GM20431 (cell line): ENCODE data around the gene PCED1A.

Source experiments
- in situ Hi-C: fragments of 300-500 bp; cut with MseI, MboI; formaldehyde crosslinking; loops from one replicate; pipeline ENCODE4 v1.15.0; 2020; ENCODE audit warnings: low sequenced_read_pairs; ENCODE audit not compliant: unreplicated experiment

PCED1A gene

GRCh38 chr20:2840138-2840966 is at the start of gene PCED1A, which contains the start of gene VPS16:
TSS of gene PCED1A (minus strand) at chr20:2840655. CDS start at chr20:2839912, 743 bp downstream.
TSS of gene VPS16 (plus strand) at chr20:2840745. CDS start at chr20:2840775, 30 bp downstream.
- in situ Hi-C loops = no loop called here

GRCh38 chr20:2889797-2890196 is 49.3 kb upstream of the PCED1A start:
- in situ Hi-C loops = no loop called here

GRCh38 chr20:2889209-2889608 is 48.8 kb upstream of the PCED1A start:
- in situ Hi-C loops = no loop called here

- in situ Hi-C loops = no loop called here
Measured at GRCh38 chr20:2888224-2888955, 47.9 kb upstream of the PCED1A start.

- in situ Hi-C loops = no loop called here
Measured at GRCh38 chr20:2887715-2888114, 47.3 kb upstream of the PCED1A start.

GRCh38 chr20:2883726-2884637 is 43.5 kb upstream of the PCED1A start:
- in situ Hi-C loops = no loop called here

GRCh38 chr20:2880650-2881049 is 40.2 kb upstream of the PCED1A start:
- in situ Hi-C loops = no loop called here

GRCh38 chr20:2879146-2879545 is 38.7 kb upstream of the PCED1A start:
- in situ Hi-C loops = no loop called here

- in situ Hi-C loops = no loop called here
Measured at GRCh38 chr20:2878515-2878914, 38.1 kb upstream of the PCED1A start.

GRCh38 chr20:2875690-2876203 is 35.3 kb upstream of the PCED1A start:
- in situ Hi-C loops = no loop called here

GRCh38 chr20:2874456-2874855 is 34.0 kb upstream of the PCED1A start:
- in situ Hi-C loops = no loop called here

- in situ Hi-C loops = no loop called here
Measured at GRCh38 chr20:2873747-2874041, 33.2 kb upstream of the PCED1A start.

GRCh38 chr20:2873010-2873746 is 32.7 kb upstream of the PCED1A start, which contains the start of gene PTPRA:
TSS of gene PTPRA (plus strand) at chr20:2873481. CDS start at chr20:2964278, 90,797 bp downstream.
- in situ Hi-C loops = no loop called here

GRCh38 chr20:2872459-2873009 is 32.1 kb upstream of the PCED1A start:
- in situ Hi-C loops = no loop called here

- in situ Hi-C loops = no loop called here
Measured at GRCh38 chr20:2871661-2872458, 31.4 kb upstream of the PCED1A start.

- in situ Hi-C loops = no loop called here
Measured at GRCh38 chr20:2871111-2871465, 30.6 kb upstream of the PCED1A start.

GRCh38 chr20:2869381-2869780 is 28.9 kb upstream of the PCED1A start:
- in situ Hi-C loops = no loop called here

GRCh38 chr20:2867081-2867864 is 26.8 kb upstream of the PCED1A start:
- in situ Hi-C loops = no loop called here
